Stimulated activated naive B cell treated with anti-CD40 and anti-IgM and Interleukin-4, amounts not matched to agents 10 μg/mL and 1 μg/mL and 100 μg/mL, for 72 hours (primary cell): ENCODE measurements around the gene LGR5.

Experiments used
- ATAC-seq, 2 donors: fragments of 150-1000 bp; cut with Tn5 transposase; replicated peaks; 2 replicates each; pipeline ENCODE4 v1.10.0; 2021; ENCODE audit warnings: moderate library complexity in 1 of 2
- DNase-seq: peaks from one replicate; pipeline ENCODE4 v3.0.0; 2021
- H3K27ac Mint-ChIP-seq: one replicate; pipeline ENCODE4 v1.8.0; 2022; ENCODE audit warnings: mild to moderate bottlenecking, mixed read lengths
- H3K27me3 Mint-ChIP-seq, 2 donors: one replicate each; pipeline ENCODE4 v1.8.0; 2022; ENCODE audit warnings: mixed read lengths in 2 of 2
- H3K36me3 Mint-ChIP-seq, 2 donors: one replicate each; pipeline ENCODE4 v1.8.0; 2022; ENCODE audit warnings: mixed read lengths in 2 of 2, mild to moderate bottlenecking in 1 of 2
- H3K4me1 Mint-ChIP-seq, 2 donors: one replicate each; pipeline ENCODE4 v1.8.0; 2022; ENCODE audit warnings: mixed read lengths in 2 of 2, mild to moderate bottlenecking in 1 of 2
- H3K4me3 Mint-ChIP-seq, 2 donors: one replicate each; pipeline ENCODE4 v1.8.0; 2022; ENCODE audit warnings: mild to moderate bottlenecking in 2 of 2, mixed read lengths in 2 of 2, moderate library complexity in 1 of 2
- H3K9me3 Mint-ChIP-seq, 2 donors: one replicate each; pipeline ENCODE4 v1.8.0; 2022; ENCODE audit warnings: mixed read lengths in 2 of 2, mild to moderate bottlenecking in 1 of 2

The LGR5 gene

GRCh38 chr12:71594214-71594948, 154.8 kb downstream of the LGR5 start:
- DNase-seq (no peak), ATAC-seq (no peak)
- peaks cover 29 to 30% of the 10 kb centered on the region in 2 donors for H3K27me3 Mint-ChIP-seq
- H3K36me3 Mint-ChIP-seq = no peaks in the 10 kb centered on the region
- peaks cover under 1% of the 10 kb centered on the region in 2 donors for H3K9me3 Mint-ChIP-seq
- no peak overlapping the region for H3K4me3 Mint-ChIP-seq
- no peak overlapping the region for H3K27ac Mint-ChIP-seq
- no peaks in the 10 kb centered on the region for H3K4me1 Mint-ChIP-seq

GRCh38 chr12:71599210-71599609, 159.6 kb downstream of the LGR5 start:
- ATAC-seq = no peak

GRCh38 chr12:71601546-71601945, 161.9 kb downstream of the LGR5 start:
- H3K4me1 Mint-ChIP-seq = no peaks in the 10 kb centered on the region
- H3K27ac Mint-ChIP-seq = no peak overlapping the region
- H3K36me3 Mint-ChIP-seq = peaks cover 14 to 19% of the 10 kb centered on the region in 2 donors
- no peak overlapping the region for H3K4me3 Mint-ChIP-seq
- H3K9me3 Mint-ChIP-seq = peaks cover 5 to 8% of the 10 kb centered on the region in 2 donors
- DNase-seq (no peak), ATAC-seq (no peak)
- peaks cover 0 to 7% of the 10 kb centered on the region in 2 donors for H3K27me3 Mint-ChIP-seq

More at GRCh38 chr12:71599210-71599609, 159.6 kb downstream of the LGR5 start:
- Mint-ChIP-seq H3K36me3 (peaks cover 0 to 1% of the 10 kb centered on the region in 2 donors), H3K4me1 (no peaks in the 10 kb centered on the region), H3K27ac (no peak overlapping the region), H3K27me3 (peaks cover 12 to 17% of the 10 kb centered on the region in 2 donors), H3K9me3 (peaks cover 5 to 8% of the 10 kb centered on the region in 2 donors), H3K4me3 (no peak overlapping the region)
- no peak for DNase-seq

- no peak overlapping the region for H3K4me3 Mint-ChIP-seq
- H3K9me3 Mint-ChIP-seq = peaks cover 5 to 8% of the 10 kb centered on the region in 2 donors
- H3K27me3 Mint-ChIP-seq = peaks cover 0 to 7% of the 10 kb centered on the region in 2 donors
- H3K27ac Mint-ChIP-seq = peak overlapping the region; percentile 37
- no peaks in the 10 kb centered on the region for H3K4me1 Mint-ChIP-seq
- H3K36me3 Mint-ChIP-seq = peaks cover 26 to 31% of the 10 kb centered on the region in 2 donors
- ATAC-seq = peak in 1 of 2 donors; percentile 20
- no peak for DNase-seq
Observed at GRCh38 chr12:71602761-71603577, 163.4 kb downstream of the LGR5 start.

GRCh38 chr12:71605039-71605438, 165.4 kb downstream of the LGR5 start:
- Mint-ChIP-seq H3K9me3 (peaks cover 0 to 2% of the 10 kb centered on the region in 2 donors), H3K4me3 (no peak overlapping the region), H3K27ac (no peak overlapping the region), H3K27me3 (no peaks in the 10 kb centered on the region), H3K36me3 (peaks cover 30 to 43% of the 10 kb centered on the region in 2 donors), H3K4me1 (peaks cover 0 to 4% of the 10 kb centered on the region in 2 donors)
- DNase-seq (no peak), ATAC-seq (no peak)

- Mint-ChIP-seq H3K4me3 (no peak overlapping the region), H3K9me3 (no peaks in the 10 kb centered on the region), H3K4me1 (peaks cover 2 to 11% of the 10 kb centered on the region in 2 donors), H3K27me3 (no peaks in the 10 kb centered on the region), H3K27ac (no peak overlapping the region), H3K36me3 (peaks cover 43 to 57% of the 10 kb centered on the region in 2 donors)
- DNase-seq (no peak), ATAC-seq (no peak)
Observed at GRCh38 chr12:71607494-71608330, 168.1 kb downstream of the LGR5 start.

GRCh38 chr12:71610031-71610795, 170.6 kb downstream of the LGR5 start:
- ATAC-seq (peak; percentile 68 to 80), DNase-seq (no peak)
- no peaks in the 10 kb centered on the region for H3K9me3 Mint-ChIP-seq
- H3K4me1 Mint-ChIP-seq = peaks cover 2 to 11% of the 10 kb centered on the region in 2 donors
- no peaks in the 10 kb centered on the region for H3K27me3 Mint-ChIP-seq
- H3K27ac Mint-ChIP-seq = peak overlapping the region; percentile 59
- no peak overlapping the region for H3K4me3 Mint-ChIP-seq
- peaks cover 44 to 63% of the 10 kb centered on the region in 2 donors for H3K36me3 Mint-ChIP-seq

GRCh38 chr12:71621938-71622337, 182.3 kb downstream of the LGR5 start:
- Mint-ChIP-seq H3K9me3 (no peaks in the 10 kb centered on the region), H3K27me3 (no peaks in the 10 kb centered on the region), H3K36me3 (peaks cover 35 to 60% of the 10 kb centered on the region in 2 donors), H3K27ac (peak overlapping the region; percentile 16), H3K4me1 (peaks cover 12 to 25% of the 10 kb centered on the region in 2 donors), H3K4me3 (no peak overlapping the region)
- DNase-seq = no peak
- no peak for ATAC-seq

GRCh38 chr12:71625476-71625875, 185.9 kb downstream of the LGR5 start:
- Mint-ChIP-seq H3K4me1 (peaks cover 12 to 24% of the 10 kb centered on the region in 2 donors), H3K36me3 (peaks cover 26 to 50% of the 10 kb centered on the region in 2 donors), H3K27ac (no peak overlapping the region), H3K9me3 (no peaks in the 10 kb centered on the region), H3K4me3 (no peak overlapping the region), H3K27me3 (no peaks in the 10 kb centered on the region)
- ATAC-seq (no peak), DNase-seq (no peak)

GRCh38 chr12:71626098-71626497, 186.5 kb downstream of the LGR5 start:
- H3K36me3 Mint-ChIP-seq = peaks cover 20 to 46% of the 10 kb centered on the region in 2 donors
- no peak overlapping the region for H3K27ac Mint-ChIP-seq
- no peak overlapping the region for H3K4me3 Mint-ChIP-seq
- H3K9me3 Mint-ChIP-seq = no peaks in the 10 kb centered on the region
- no peak for DNase-seq
- peak; percentile 70 to 75 for ATAC-seq
- H3K27me3 Mint-ChIP-seq = no peaks in the 10 kb centered on the region
- peaks cover 10 to 18% of the 10 kb centered on the region in 2 donors for H3K4me1 Mint-ChIP-seq

- peaks cover 6 to 11% of the 10 kb centered on the region in 2 donors for H3K4me1 Mint-ChIP-seq
- H3K9me3 Mint-ChIP-seq = no peaks in the 10 kb centered on the region
- DNase-seq = no peak
- no peaks in the 10 kb centered on the region for H3K27me3 Mint-ChIP-seq
- H3K4me3 Mint-ChIP-seq = no peak overlapping the region
- ATAC-seq = no peak
- no peak overlapping the region for H3K27ac Mint-ChIP-seq
- peaks cover 13 to 39% of the 10 kb centered on the region in 2 donors for H3K36me3 Mint-ChIP-seq
Observed at GRCh38 chr12:71626768-71627167, 187.2 kb downstream of the LGR5 start.

- Mint-ChIP-seq H3K27ac (no peak overlapping the region), H3K4me3 (no peak overlapping the region), H3K4me1 (peaks cover 3 to 6% of the 10 kb centered on the region in 2 donors), H3K27me3 (no peaks in the 10 kb centered on the region), H3K9me3 (no peaks in the 10 kb centered on the region), H3K36me3 (peaks cover 12 to 38% of the 10 kb centered on the region in 2 donors)
- ATAC-seq (no peak), DNase-seq (no peak)
Observed at GRCh38 chr12:71627438-71628002, 187.9 kb downstream of the LGR5 start.
